CD4-positive, alpha-beta T cell (primary cell): ENCODE data around the gene CPNE1. TPM values are rescaled to one million over a fixed set of nuclear protein-coding genes. Genes with fewer than 3 reads are reported as not detected.
A peak's percentile ranks its signal among the peaks of the same experiment; 100 is the strongest.

Source experiments
- ATAC-seq: fragments of 200-7000 bp; cut with Tn5 transposase; one replicate; pipeline ENCODE4 v1.10.0; 2022; ENCODE audit warnings: mild to moderate bottlenecking; ENCODE audit not compliant: poor library complexity
- CTCF ChIA-PET: fragments of 350-600 bp; sonication (Branson Sonifier 250); formaldehyde crosslinking; loops from one replicate; lab custom pipeline; 2021; ENCODE audit warnings: antibody characterized with exemption, inconsistent platforms; lab: Charles Lee
- POLR2A ChIA-PET: fragments of 350-600 bp; sonication (Branson Sonifier 250); formaldehyde crosslinking; loops from one replicate; lab custom pipeline; 2021; ENCODE audit warnings: antibody characterized with exemption, inconsistent platforms; lab: Charles Lee
- DNase-seq, 14 experiments: peaks; one replicate each; pipeline ENCODE4 v3.0.0-alpha.2; 2013 to 2020; ENCODE audit warnings: mixed read lengths in 2 of 14
- H3K27ac ChIP-seq, 2 donors: one replicate each; pipeline versions ENCODE4 v1.5.1 to v1.7.0; 2013; ENCODE audit warnings: low read length in 2 of 2, low read depth in 1 of 2, mild to moderate bottlenecking in 1 of 2
- H3K27me3 ChIP-seq, 2 experiments: 1 replicate in 1 of 2; 2 replicates in 1 of 2; pipeline versions ENCODE4 v1.6.1 to v1.7.0; 2013; ENCODE audit warnings: low read length in 2 of 2, control low read depth in 1 of 2, mild to moderate bottlenecking in 1 of 2, moderate library complexity in 1 of 2; ENCODE audit not compliant: insufficient read depth in 2 of 2, control insufficient read depth in 1 of 2
- H3K36me3 ChIP-seq: one replicate; pipeline ENCODE4 v1.6.1; 2013; ENCODE audit warnings: low read length, control low read depth; ENCODE audit not compliant: insufficient read depth
- H3K4me1 ChIP-seq: one replicate; pipeline ENCODE4 v1.6.1; 2013; ENCODE audit warnings: low read length, control low read depth; ENCODE audit not compliant: insufficient read depth
- H3K4me3 ChIP-seq: one replicate; pipeline ENCODE4 v1.5.1; 2013; ENCODE audit warnings: mild to moderate bottlenecking, low read length, moderate library complexity
- H3K9me3 ChIP-seq, 2 experiments: 1 replicate in 1 of 2; 2 replicates in 1 of 2; pipeline versions ENCODE4 v1.6.1 to v1.7.0; 2013; ENCODE audit warnings: low read length in 2 of 2, mild to moderate bottlenecking in 2 of 2, control low read depth in 1 of 2, moderate library complexity in 1 of 2; ENCODE audit not compliant: control insufficient read depth in 1 of 2, insufficient read depth in 1 of 2
- H3K27ac Mint-ChIP-seq: one replicate; pipeline ENCODE4 v1.8.0; 2020; ENCODE audit warnings: mixed read lengths
- H3K27me3 Mint-ChIP-seq: one replicate; pipeline ENCODE4 v1.8.0; 2021; ENCODE audit warnings: mixed read lengths
- H3K36me3 Mint-ChIP-seq: one replicate; pipeline ENCODE4 v1.8.0; 2021; ENCODE audit warnings: low read depth, mixed read lengths
- H3K4me1 Mint-ChIP-seq: one replicate; pipeline ENCODE4 v1.8.0; 2021; ENCODE audit warnings: low read depth, mixed read lengths
- H3K4me3 Mint-ChIP-seq: one replicate; pipeline ENCODE4 v1.8.0; 2020; ENCODE audit warnings: mild to moderate bottlenecking, mixed read lengths
- H3K9me3 Mint-ChIP-seq: one replicate; pipeline ENCODE4 v1.8.0; 2020; ENCODE audit warnings: mixed read lengths
- CTCF ChIP-seq: fragments of 200-600 bp; IDR thresholded peaks from one replicate; pipeline ENCODE4 v1.8.0; 2022; ENCODE audit warnings: antibody characterized with exemption, mild to moderate bottlenecking
- intact Hi-C, 2 experiments: fragments of 100-400 bp; cut with DNase I in 1 of 2; cut with micrococcal nuclease in 1 of 2; formaldehyde crosslinking; loops; one replicate each; pipeline versions ENCODE4 v1.15.1 to v1.9.0; 2023 to 2025; cut with DNase I, micrococcal nuclease
- total RNA-seq, 174 experiments: library from RNA in 2 of 174; stranded (reverse) in 2 of 174; gene quantifications; one replicate each; pipeline ENCODE4 v1.2.3 and lab custom pipeline; 2021 to 2026

The CPNE1 gene
- total RNA-seq, 2 experiments from 2014 or later = 146 to 153 TPM

- Mint-ChIP-seq H3K27me3 (no peaks in the 10 kb centered on the region), H3K27ac (no peak overlapping the region), H3K4me1 (no peaks in the 10 kb centered on the region), H3K4me3 (no peak overlapping the region), H3K9me3 (no peaks in the 10 kb centered on the region), H3K36me3 (peaks cover 57% of the 10 kb centered on the region)
- POLR2A ChIA-PET = interaction anchor here (1.1 kb wide), 1 partner anchor 17 kb away, joined by 3 read pairs; no protein-coding TSS in a partner anchor
- no peak overlapping the region for H3K27ac ChIP-seq
- CTCF ChIA-PET = no interaction called here
- no peaks in the 10 kb centered on the region for H3K9me3 ChIP-seq
- peaks cover 28% of the 10 kb centered on the region for H3K36me3 ChIP-seq
- DNase-seq = peak in 1 of 14 experiments; percentile 11
- intact Hi-C loops = no loop called here
- H3K27me3 ChIP-seq = no peaks in the 10 kb centered on the region
- TF ChIP-seq CTCF = no peak
- no peak overlapping the region for H3K4me3 ChIP-seq
- no peak for ATAC-seq
- H3K4me1 ChIP-seq = no peaks in the 10 kb centered on the region
Measured at GRCh38 chr20:35680452-35681183, 15.9 kb upstream of the CPNE1 start.

- H3K9me3 ChIP-seq = no peaks in the 10 kb centered on the region
- intact Hi-C loops = no loop called here
- POLR2A ChIA-PET = interaction anchor here (0.6 kb wide), 1 partner anchor 11 kb away, joined by 3 read pairs; no protein-coding TSS in a partner anchor
- peak in 1 of 14 experiments; percentile 8 for DNase-seq
- CTCF ChIA-PET = no interaction called here
- Mint-ChIP-seq H3K4me3 (no peak overlapping the region), H3K36me3 (peaks cover 75% of the 10 kb centered on the region), H3K27me3 (no peaks in the 10 kb centered on the region), H3K4me1 (no peaks in the 10 kb centered on the region), H3K27ac (no peak overlapping the region), H3K9me3 (no peaks in the 10 kb centered on the region)
- H3K27me3 ChIP-seq = no peaks in the 10 kb centered on the region
- H3K27ac ChIP-seq = no peak overlapping the region
- no peak overlapping the region for H3K4me3 ChIP-seq
- peaks cover 64% of the 10 kb centered on the region for H3K36me3 ChIP-seq
- TF ChIP-seq CTCF = no peak
- no peak for ATAC-seq
- H3K4me1 ChIP-seq = no peaks in the 10 kb centered on the region
Measured at GRCh38 chr20:35674921-35675320, 10.2 kb upstream of the CPNE1 start.

GRCh38 chr20:35673884-35674283 lies 9.2 kb upstream of the CPNE1 start:
- ATAC-seq (no peak), DNase-seq (peak in 1 of 14 experiments; percentile 24)
- no peaks in the 10 kb centered on the region for H3K4me1 Mint-ChIP-seq
- H3K27me3 Mint-ChIP-seq = no peaks in the 10 kb centered on the region
- Histone ChIP-seq H3K9me3 (no peaks in the 10 kb centered on the region), H3K27ac (no peak overlapping the region), H3K27me3 (no peaks in the 10 kb centered on the region), H3K36me3 (peaks cover 73% of the 10 kb centered on the region), H3K4me3 (no peak overlapping the region), H3K4me1 (no peaks in the 10 kb centered on the region)
- CTCF ChIA-PET = no interaction called here
- no peak overlapping the region for H3K27ac Mint-ChIP-seq
- TF ChIP-seq CTCF = no peak
- H3K36me3 Mint-ChIP-seq = peaks cover 75% of the 10 kb centered on the region
- intact Hi-C loops = no loop called here
- no peak overlapping the region for H3K4me3 Mint-ChIP-seq
- no peaks in the 10 kb centered on the region for H3K9me3 Mint-ChIP-seq
- POLR2A ChIA-PET = no interaction called here
